Motor neuron (in vitro differentiated cells): ENCODE data around the gene LINC01488. TPM values are rescaled to one million over a fixed set of nuclear protein-coding genes. Genes with fewer than 3 reads are reported as not detected.

Experiments used
- ATAC-seq, 8 experiments: fragments of 200-7000 bp; cut with Tn5 transposase; replicated peaks in 6 of 8; 2 replicates each; pipeline ENCODE4 v1.8.0; 2021; ENCODE audit warnings: mild to moderate bottlenecking in 8 of 8, moderate library complexity in 8 of 8
- H3K27ac ChIP-seq, 2 donors: fragments of 250-450 bp; sonication (Bioruptor Pico); 2 replicates each; pipeline ENCODE4 v1.9.0; 2021; ENCODE audit warnings: antibody characterized with exemption in 2 of 2, mild to moderate bottlenecking in 2 of 2, moderate library complexity in 1 of 2
- H3K4me1 ChIP-seq, 2 donors: fragments of 250-450 bp; sonication (Bioruptor Pico); replicated peaks in 1 of 2; 2 replicates each; pipeline ENCODE4 v1.6.1; 2021; ENCODE audit warnings: antibody characterized with exemption in 2 of 2, mild to moderate bottlenecking in 2 of 2, moderate library complexity in 1 of 2
- H3K4me3 ChIP-seq, 5 donors: fragments of 250-450 bp; sonication (Bioruptor Pico); 2 replicates each; pipeline ENCODE4 v1.9.0; 2021; ENCODE audit warnings: antibody characterized with exemption in 5 of 5, mild to moderate bottlenecking in 5 of 5, moderate library complexity in 4 of 5
- WGBS, 10 experiments: fragments of 450-650 bp; shearing (Covaris generic); methylation state at CpG; one replicate each; pipeline ENCODE4 v1.0.0; 2022; 5-methylcytosine and 5-hydroxymethylcytosine counted together
- in situ Hi-C, 9 experiments: fragments of 400-800 bp; cut with MboI; loops; one replicate each; pipeline ENCODE4 v1.15.0; 2021; ENCODE audit warnings: low sequenced_read_pairs in 9 of 9, low pct_unique_long_range_greater_than_20kb in 2 of 9; ENCODE audit not compliant: unreplicated experiment in 9 of 9
- total RNA-seq, 8 experiments: library from RNA; unstranded; fragments of 300-600 nt; gene quantifications; 2 replicates each; pipeline versions ENCODE4 v1.2.3 to v1.2.4, GENCODE V29; 2022

Gene LINC01488
- total RNA-seq, 8 experiments from 2014 or later: 0.05 to 0.71 (median 0.28) TPM; not detected in 2

DNA sequence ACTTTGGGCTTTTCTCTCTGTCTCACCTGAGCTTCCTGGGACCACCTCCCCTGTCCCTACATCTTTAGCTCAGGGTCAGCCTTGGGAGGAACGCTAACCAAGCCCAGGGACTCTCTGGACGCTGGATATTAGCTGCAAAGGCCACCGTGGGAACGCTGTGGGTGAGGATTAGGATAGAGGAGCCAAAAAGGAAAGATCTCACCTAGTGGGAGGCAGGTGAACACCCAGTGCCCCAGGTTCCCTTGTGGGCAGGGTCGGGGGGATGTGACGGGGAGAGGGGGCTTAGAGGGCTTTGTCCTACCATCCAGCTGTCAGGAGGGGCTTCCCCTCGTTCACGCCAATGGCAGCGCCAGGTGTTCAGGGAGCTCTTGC lies 50.2 kb downstream of the LINC01488 start:
- no peak for ATAC-seq
- in situ Hi-C loops: no loop called here

DNA sequence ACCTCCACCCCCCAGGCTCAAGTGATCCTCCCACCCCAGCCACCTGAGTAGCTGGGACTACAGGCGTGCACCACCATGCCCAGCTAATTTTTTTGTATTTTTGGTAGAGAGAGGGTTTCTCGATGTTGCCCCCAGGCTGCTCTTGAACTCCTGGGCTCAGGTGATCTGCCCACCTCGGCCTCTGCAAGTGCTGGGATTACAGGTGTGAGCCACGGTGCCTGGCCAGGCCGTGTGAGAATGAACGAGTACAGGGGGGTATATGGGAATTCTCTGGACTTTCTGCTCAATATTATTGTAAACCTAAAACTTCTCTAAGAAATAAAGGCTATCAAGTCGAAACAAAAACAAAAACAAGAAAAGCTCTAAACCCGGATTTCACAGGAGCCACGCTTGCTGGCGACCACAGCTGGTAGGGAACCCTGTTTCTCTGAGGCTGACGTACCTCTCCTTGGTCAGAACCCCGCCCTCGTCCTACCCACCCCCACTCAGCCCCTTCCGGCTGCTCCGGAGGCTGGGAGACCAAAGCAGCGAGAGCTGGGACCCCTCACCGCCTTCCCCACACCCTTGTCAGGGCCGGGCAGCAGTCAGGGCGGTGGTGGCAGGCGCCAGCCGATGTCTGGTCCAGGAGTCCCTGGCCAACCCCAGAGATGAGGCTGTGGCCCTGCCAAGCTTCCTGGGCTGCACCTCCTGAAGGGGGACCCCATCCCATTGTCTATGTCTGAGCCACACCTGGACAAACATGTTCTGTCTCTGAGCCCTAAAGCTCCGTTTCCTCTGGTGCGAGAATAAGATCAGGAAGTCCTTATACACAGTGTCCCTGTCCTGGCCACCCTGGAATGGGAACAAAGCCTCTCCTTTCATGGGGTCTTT lies 52.1 kb downstream of the LINC01488 start:
- no peak for ATAC-seq
- H3K4me1 ChIP-seq: no peaks in the 10 kb centered on the region
- H3K27ac ChIP-seq: no peak overlapping the region
- in situ Hi-C loops: no loop called here
- H3K4me3 ChIP-seq: no peak overlapping the region
- WGBS, 10 experiments: 27 to 88% (median 73%) methylated on average over 1 to 8 of the region's 23 CpGs; no CpG with 5 or more reads in 2 of the 10 experiments

More for the DNA sequence above, 50.2 kb downstream of the LINC01488 start:
- H3K4me1 ChIP-seq: no peaks in the 10 kb centered on the region
- H3K4me3 ChIP-seq: no peak overlapping the region
- 38 to 80% (median 71%) methylated on average over 3 to 5 of the region's 9 CpGs; no CpG with 5 or more reads in 6 of the 10 experiments for WGBS, 10 experiments
- H3K27ac ChIP-seq: no peak overlapping the region

DNA sequence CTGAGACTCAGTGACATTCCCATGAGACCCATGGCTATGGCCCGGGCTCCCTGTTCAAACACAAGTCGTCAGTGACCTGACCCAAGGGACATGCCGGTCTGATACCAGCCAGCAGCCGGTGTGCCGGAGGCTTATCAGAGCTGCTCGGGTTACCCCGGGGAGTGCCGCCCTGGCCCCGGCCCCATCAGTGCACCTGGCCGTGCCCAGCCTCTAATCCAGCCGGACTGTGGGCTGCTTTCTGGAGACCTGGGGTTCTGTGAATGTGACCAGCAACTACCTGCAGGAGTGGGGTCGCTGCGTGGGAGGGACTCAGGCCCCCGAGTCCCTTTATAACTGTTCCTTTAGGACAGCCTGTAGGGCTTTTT lies 52.7 kb downstream of the LINC01488 start:
- WGBS, 10 experiments: 40 to 100% (median 85%) methylated on average over 1 to 4 of the region's 14 CpGs; no CpG with 5 or more reads in 7 of the 10 experiments
- Histone ChIP-seq H3K27ac (no peak overlapping the region), H3K4me1 (no peaks in the 10 kb centered on the region), H3K4me3 (no peak overlapping the region)
- ATAC-seq: no peak
- in situ Hi-C loops: no loop called here

DNA sequence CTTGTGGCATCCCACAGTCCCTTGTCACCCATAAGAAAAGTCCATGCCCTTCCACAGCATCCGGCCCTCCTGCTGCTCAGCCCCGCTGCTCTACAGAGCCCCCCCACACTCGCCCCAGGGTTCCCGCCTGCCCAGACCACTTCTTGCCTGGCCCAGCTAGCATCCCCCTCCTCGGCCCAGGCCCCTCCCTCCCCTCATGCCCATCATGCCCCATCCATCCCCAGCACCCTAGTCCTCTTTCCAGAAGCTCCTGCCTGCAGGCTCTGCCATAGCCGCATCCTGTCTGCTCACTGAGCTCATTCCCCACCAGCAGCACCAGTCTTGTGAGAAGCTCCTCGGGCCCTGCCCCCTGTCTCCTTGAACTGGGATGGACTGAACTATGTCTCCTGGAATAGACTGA lies 54.4 kb downstream of the LINC01488 start:
- WGBS, 10 experiments: 0 to 100% (median 60%) methylated on average over 1 to 2 of the region's 7 CpGs; no CpG with 5 or more reads in 7 of the 10 experiments
- ATAC-seq: no peak
- Histone ChIP-seq H3K4me3 (no peak overlapping the region), H3K4me1 (no peaks in the 10 kb centered on the region), H3K27ac (no peak overlapping the region)
- in situ Hi-C loops: no loop called here

DNA sequence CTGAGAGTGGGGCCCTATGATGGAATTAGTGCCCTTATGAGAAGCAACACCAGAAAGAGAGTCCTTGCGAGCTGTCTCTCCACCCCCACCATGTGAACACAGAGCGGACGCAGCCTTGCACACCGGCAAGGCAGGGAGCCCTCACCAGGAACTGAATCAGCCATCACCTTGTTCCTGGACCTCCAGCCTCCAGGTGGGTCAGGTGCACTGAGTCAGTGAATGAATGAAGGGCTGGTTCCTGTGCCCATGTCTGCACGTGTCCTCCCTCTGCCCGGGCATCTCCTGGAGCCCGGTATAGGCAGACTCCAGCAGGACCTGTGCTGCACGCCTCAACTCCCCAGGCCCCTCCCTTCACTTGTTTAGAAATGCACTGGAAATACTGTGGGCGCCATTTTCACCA lies 54.9 kb downstream of the LINC01488 start:
- ATAC-seq: no peak
- H3K27ac ChIP-seq: no peak overlapping the region
- in situ Hi-C loops: no loop called here
- no peaks in the 10 kb centered on the region for H3K4me1 ChIP-seq
- 80 to 94% (median 83%) methylated on average over 2 to 4 of the region's 9 CpGs; no CpG with 5 or more reads in 7 of the 10 experiments for WGBS, 10 experiments
- no peak overlapping the region for H3K4me3 ChIP-seq

DNA sequence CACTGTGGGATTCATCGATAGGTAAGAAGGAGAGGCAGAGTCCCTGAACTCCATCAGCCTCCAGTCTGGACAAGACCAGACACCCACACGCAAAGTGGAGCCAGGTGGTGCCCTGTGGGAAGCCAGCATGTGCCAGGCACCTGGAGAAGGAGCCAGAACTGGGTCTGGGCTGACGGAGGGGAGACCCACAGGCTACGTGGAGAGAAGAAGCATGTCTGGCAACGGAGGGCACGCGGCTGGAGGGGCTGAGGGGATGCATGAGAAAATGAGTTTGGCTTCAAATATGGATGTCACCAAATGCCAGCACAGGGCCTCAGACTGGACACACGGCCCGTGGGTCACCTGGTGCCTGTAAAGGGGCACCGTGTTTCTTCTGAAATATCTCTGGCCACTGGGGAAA lies 55.7 kb downstream of the LINC01488 start:
- in situ Hi-C loops: no loop called here
- no peak for ATAC-seq
- Histone ChIP-seq H3K4me3 (no peak overlapping the region), H3K27ac (no peak overlapping the region), H3K4me1 (no peaks in the 10 kb centered on the region)
- WGBS, 10 experiments: 60 to 100% (median 83%) methylated on average over 1 to 9 of the region's 10 CpGs; no CpG with 5 or more reads in 3 of the 10 experiments

DNA sequence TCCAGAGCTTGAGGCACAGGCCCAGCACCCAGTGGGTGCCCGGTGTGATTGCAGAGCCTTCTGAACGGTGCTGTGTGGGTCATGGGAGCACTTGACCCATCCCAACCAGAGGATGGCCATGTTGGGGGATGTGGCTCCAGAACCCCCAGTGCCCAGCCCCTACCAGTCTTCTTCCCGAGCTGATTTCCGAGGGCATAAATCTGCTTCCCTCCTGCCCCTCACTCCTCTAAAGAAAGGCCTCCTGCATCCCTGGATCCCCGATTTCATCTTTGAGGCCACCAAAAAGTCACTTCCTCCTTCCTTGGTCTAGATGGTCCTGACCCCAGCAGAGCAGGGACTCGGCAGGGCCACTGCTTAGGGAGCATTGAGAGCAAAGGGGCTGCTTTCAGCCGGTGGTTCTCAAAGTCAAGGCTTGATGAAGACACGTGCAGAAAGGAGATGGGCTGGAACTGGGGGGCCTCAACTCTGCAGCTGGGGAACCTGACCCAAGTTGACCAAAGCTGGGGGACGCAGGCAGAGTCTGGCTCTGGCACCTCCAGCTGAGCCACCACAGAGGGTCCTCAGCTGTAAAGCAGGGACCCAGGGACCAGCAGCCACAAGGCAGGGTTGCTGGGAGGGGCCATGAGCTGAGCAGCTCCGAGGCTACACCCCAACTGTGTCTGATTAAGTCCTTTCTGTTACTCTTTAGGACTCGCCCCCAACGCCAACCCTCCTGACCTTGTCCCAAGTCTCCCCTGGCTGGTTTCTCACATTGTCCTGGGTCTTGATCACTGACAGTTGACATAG lies 56.6 kb downstream of the LINC01488 start:
- no peak overlapping the region for H3K4me3 ChIP-seq
- in situ Hi-C loops: no loop called here
- no peaks in the 10 kb centered on the region for H3K4me1 ChIP-seq
- WGBS, 10 experiments: 20 to 92% (median 78%) methylated on average over 1 to 3 of the region's 12 CpGs; no CpG with 5 or more reads in 5 of the 10 experiments
- no peak overlapping the region for H3K27ac ChIP-seq
- ATAC-seq: no peak

DNA sequence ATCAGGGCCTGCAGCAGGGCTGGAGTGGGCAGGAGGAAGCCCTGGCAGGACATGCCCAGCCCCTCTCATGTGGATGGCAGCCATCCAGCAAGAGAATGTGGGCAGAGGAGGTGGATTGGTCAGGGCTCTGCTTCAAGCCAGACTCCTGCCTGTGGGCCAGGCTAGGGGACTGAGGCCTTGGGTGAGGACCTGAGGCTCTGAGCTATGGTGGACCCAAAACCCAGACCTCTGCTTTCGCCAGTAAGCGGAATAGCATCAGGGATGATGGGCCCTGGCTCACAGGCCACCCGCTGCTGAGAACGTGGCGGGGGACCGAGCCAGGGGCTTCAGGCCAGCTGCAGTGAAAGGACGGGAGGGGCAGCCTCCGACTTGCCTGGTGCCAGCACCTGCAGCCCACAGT lies 57.4 kb downstream of the LINC01488 start:
- in situ Hi-C loops: no loop called here
- 96% methylated on average over 4 of the region's 8 CpGs; no CpG with 5 or more reads in 9 of the 10 experiments for WGBS, 10 experiments
- ATAC-seq: peak in 1 of 8 experiments; percentile 53
- H3K4me1 ChIP-seq: no peaks in the 10 kb centered on the region
- no peak overlapping the region for H3K4me3 ChIP-seq
- no peak overlapping the region for H3K27ac ChIP-seq

DNA sequence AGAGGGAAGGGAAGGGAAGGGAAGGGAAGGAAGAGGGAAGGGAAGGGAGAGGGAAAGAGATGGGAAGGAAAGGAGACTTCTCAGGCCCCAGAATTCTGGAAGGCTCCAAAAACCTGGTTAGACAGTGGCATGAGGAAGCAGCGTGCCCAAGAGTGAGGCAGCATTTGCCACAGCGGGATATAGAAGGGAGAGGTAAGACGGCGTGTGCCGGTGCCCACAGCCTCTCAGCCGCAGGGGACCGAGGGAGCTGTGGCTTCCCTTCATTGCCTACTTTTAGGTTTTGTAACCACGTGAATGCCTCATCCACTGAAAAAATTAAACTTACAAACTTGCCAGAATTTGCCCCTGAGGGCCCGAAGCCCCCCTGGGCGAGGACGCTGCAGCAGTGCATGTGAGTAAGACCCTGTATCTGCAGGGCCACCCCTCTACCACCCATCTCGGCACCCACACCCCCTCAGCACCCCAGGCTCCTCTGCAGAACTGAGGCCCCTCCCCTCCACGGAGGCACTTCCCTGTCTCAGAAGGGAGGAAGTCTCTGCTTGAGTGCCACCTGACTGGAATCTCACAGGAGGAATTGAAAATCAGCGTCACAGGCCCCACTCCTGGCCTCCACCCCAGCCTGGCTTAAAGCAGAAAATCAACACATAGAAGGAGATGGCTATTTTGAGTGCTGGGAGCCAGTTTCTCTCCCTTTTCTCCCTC lies 58.1 kb downstream of the LINC01488 start:
- peak in 3 of 8 experiments; percentile 20 to 49 (median 37) for ATAC-seq
- Histone ChIP-seq H3K4me3 (no peak overlapping the region), H3K4me1 (no peaks in the 10 kb centered on the region), H3K27ac (no peak overlapping the region)
- 50 to 100% (median 65%) methylated on average over 1 to 5 of the region's 14 CpGs; no CpG with 5 or more reads in 5 of the 10 experiments for WGBS, 10 experiments
- in situ Hi-C loops: no loop called here

DNA sequence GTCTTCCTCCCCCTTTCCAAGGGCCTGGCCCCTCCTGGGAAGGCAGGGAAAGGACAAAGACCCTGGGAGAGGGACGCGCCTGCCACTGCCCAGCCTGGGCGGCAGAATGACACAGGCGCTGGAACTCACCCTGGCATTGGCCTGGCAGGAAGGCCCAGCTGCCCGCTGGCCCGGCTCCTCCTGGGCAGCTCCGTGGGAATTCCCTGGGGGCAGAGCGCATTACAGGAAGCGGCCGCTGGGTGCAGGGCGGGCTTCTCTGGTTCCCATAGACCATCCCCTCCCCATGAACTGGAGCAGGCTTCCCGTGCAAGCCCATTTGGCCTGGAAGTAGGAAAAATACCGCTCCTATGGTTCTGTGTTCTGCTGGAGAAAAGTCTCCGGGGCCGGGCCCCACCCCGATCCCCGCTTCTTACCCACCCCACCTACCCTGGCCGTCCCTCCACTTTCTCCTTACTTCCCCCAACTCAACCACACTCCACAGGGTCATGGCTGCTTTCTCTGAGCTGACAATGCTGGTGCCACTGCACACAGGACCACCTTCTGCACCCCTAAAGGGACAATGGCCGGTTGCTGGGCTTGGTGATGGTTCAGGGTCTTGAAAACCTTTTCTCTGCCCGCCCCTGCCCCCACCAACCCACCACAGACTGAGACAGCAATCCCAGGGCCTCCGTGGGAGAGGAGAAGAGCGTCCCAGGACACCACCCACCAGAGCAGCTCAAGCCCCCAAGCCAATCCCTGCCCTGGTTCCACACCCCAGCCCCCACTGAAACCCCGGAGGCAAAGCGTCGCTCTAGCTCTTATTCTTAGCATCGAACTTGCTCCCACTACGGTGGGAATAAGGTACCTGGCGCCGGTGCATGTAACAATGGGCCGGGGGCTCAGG lies 58.9 kb downstream of the LINC01488 start:
- H3K4me3 ChIP-seq: no peak overlapping the region
- H3K4me1 ChIP-seq: no peaks in the 10 kb centered on the region
- H3K27ac ChIP-seq: no peak overlapping the region
- in situ Hi-C loops: no loop called here
- peak in 1 of 8 experiments; percentile 54 for ATAC-seq
- 60 to 100% (median 95%) methylated on average over 1 to 4 of the region's 30 CpGs; no CpG with 5 or more reads in 5 of the 10 experiments for WGBS, 10 experiments

DNA sequence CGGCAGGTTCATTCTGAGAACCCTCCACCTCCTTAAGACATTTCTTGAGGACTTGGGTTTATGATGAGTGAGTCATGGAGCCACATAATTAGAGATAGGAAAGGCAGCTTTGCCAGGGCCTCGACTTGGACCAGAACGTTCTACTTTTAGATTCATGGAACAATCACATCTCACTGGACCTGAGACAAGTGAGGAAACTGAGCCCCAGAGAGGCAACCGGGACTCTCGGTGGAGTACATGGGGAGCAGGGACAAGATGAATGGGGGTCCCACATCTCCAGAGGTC lies 59.5 kb downstream of the LINC01488 start:
- H3K27ac ChIP-seq: no peak overlapping the region
- in situ Hi-C loops: no loop called here
- H3K4me1 ChIP-seq: no peaks in the 10 kb centered on the region
- ATAC-seq: no peak
- 86 to 100% (median 93%) methylated on average over 1 to 3 of the region's 5 CpGs; no CpG with 5 or more reads in 6 of the 10 experiments for WGBS, 10 experiments
- no peak overlapping the region for H3K4me3 ChIP-seq
